Activated gamma-delta T cell treated with Interleukin-2 at 50 U/mL for 16 hours (primary cell): ENCODE measurements around the gene SYNC.

Experiments used
- DNase-seq: peaks from one replicate; pipeline ENCODE4 v3.0.0-alpha.2; 2020

The SYNC gene

GRCh38 chr1:32702599-32703478, at the start of gene SYNC:
SYNC (minus strand) TSS chr1:32702770; CDS start chr1:32702660, 110 bp downstream.
- DNase-seq: no peak

- DNase-seq: no peak
Measured at GRCh38 chr1:32749771-32750170, 47.2 kb upstream of the SYNC start.

- DNase-seq: no peak
Measured at GRCh38 chr1:32749332-32749731, 46.8 kb upstream of the SYNC start.

GRCh38 chr1:32748926-32749325, 46.4 kb upstream of the SYNC start:
- no peak for DNase-seq

- no peak for DNase-seq
Measured at GRCh38 chr1:32748348-32748747, 45.8 kb upstream of the SYNC start.

GRCh38 chr1:32746130-32746529, 43.6 kb upstream of the SYNC start:
- DNase-seq: no peak

GRCh38 chr1:32744071-32744425, 41.5 kb upstream of the SYNC start:
- DNase-seq: no peak

GRCh38 chr1:32743380-32744070, 41.0 kb upstream of the SYNC start:
- no peak for DNase-seq

- no peak for DNase-seq
Measured at GRCh38 chr1:32742956-32743355, 40.4 kb upstream of the SYNC start.

GRCh38 chr1:32742199-32742947, 39.8 kb upstream of the SYNC start:
- no peak for DNase-seq

GRCh38 chr1:32741413-32742198, 39.0 kb upstream of the SYNC start:
- no peak for DNase-seq

- no peak for DNase-seq
Measured at GRCh38 chr1:32741059-32741412, 38.5 kb upstream of the SYNC start.

GRCh38 chr1:32736812-32737791, 34.5 kb upstream of the SYNC start:
- DNase-seq: no peak

GRCh38 chr1:32733582-32734321, 31.2 kb upstream of the SYNC start:
- no peak for DNase-seq

- no peak for DNase-seq
Measured at GRCh38 chr1:32729254-32730046, 26.9 kb upstream of the SYNC start.

- DNase-seq: no peak
Measured at GRCh38 chr1:32728413-32729077, 26.0 kb upstream of the SYNC start.

- no peak for DNase-seq
Measured at GRCh38 chr1:32727876-32728275, 25.3 kb upstream of the SYNC start.

- DNase-seq: no peak
Measured at GRCh38 chr1:32725615-32725982, 23.0 kb upstream of the SYNC start.
